ELF-1 (cell line): ENCODE data around the gene COA5.
"Not testable (repeated sequence)": the region's sequence is repeated elsewhere in the genome, so short reads cannot be mapped to it uniquely, and the experiment has no call there.

Source experiments
- DNase-seq: peaks from one replicate; pipeline ENCODE4 v3.0.0-alpha.2; 2016; ENCODE audit warnings: low read depth, low spot score

COA5 gene

DNA sequence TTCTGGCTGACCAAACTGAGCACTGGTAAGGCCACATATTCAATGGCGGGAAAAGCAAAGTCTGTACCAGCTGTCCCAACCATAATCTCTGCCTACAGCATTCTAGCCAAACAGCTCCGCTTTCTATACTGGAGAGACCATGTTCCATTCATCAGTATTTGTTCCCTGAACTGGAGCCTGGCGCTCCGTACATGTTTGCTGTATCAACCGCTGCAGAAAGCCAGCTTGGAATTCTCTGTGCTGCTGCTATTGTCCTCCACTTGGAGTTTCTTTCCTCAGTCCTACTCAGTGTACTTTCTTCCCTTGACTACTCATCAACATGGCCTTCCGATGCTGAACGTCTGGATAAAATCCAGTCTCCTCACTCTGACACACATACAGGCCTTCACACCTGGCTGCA lies 1.9 kb downstream of the COA5 start:
- no peak for DNase-seq

DNA sequence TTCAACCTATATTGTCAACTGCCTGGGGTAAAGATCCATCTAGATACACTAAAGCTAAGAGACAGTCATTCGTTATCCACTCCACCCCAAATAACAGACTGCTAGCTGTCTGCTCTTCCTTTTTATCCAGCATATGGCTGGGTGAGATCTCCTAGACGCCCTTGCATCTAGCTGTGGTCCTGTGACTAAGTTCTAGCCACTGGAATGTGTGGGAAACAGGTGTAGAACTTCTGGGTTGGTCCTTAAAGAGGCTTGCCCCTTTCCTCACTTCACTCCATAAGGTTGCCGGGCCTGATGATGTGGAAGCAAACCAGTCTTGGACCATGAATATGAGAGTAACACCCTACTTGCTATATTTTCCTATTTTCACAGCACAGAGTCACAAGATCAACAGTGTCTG lies 3.2 kb downstream of the COA5 start:
- no peak for DNase-seq

DNA sequence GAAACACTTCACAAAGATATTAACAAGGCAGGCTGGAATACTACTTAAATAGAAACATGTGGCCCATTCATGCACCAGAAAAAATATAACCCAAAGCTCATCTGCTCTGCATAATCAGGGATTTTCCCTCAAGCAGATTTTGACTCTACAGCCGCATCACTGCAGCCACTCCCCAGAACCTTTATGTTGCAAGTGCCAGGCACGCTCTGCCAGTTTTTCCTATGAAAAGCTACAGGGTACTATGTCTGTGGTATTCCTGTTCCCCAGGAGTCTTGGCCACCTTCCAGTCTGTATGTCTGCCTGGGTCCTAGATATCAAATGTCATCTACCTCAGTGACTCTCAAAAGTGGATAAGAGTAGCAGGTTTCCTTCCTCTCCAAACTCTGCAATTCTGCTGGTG lies 3.8 kb downstream of the COA5 start:
- no peak for DNase-seq

DNA sequence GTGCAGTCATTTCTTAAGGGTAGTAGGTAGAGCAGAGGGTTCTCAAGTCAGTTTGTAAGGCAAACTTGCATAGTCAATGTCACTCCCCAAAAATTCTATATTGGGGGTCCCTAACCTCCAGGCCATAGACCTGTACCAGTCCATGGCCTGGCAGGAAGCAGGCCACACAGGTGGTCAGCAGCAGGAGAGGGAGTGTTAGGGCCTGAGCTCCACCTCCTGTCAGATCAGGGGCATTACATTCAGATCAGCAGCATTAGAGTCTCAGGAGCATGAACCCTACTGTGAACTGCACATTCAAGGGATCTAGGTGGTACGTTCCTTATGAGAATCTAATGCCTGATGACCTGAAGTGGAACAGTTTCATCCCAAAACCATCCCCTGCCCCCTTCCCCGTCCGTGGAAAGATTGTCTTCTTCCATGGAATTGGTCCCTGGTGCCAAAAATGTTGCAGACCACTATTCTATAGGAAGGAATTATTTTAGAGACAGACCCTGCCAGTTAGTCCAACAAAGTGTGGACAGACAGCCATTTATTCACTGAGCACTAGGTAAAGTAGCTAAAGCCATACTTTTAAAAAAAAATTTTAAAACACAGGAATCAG lies 6.7 kb downstream of the COA5 start:
- DNase-seq = peak; percentile 56

DNA sequence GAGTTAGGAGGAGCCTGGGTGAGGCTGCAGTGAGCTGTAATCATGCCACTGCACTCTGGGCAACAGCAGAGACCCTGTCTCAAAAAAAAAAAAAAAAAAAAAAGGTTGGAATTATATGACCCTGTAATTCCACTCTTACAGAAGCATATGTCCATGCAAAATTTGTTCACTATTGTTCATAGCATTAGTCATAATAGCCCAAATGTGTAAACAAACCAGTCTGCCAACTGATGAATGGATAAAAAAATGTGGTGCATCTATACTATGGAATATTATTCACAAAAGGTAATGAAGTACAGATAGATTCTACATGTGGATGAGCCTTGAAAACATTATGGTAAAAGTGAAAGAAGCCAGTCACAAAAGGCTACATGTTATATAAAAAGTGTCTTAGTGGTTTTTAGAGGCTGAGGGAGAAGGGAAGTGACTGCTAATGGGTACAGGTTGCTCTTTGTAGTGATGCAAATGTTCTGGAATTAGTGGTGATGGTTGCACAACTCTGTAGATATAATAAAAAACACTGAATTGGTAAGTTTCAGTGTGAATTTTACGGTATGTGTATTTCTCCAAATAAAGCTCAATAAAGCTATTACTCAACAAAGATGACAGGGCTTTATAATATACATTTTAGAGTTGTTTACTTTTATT lies 9.4 kb downstream of the COA5 start:
- DNase-seq = no peak

DNA sequence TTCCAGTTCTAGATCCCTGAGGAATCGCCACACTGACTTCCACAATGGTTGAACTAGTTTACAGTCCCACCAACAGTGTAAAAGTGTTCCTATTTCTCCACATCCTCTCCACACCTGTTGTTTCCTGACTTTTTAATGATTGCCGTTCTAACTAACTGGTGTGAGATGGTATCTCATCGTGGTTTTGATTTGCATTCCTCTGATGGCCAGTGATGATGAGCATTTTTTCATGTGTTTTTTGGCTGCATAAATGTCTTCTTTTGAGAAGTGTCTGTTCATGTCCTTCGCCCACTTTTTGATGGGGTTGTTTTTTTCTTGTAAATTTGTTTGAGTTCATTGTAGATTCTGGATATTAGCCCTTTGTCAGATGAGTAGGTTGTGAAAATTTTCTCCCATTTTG lies 13.6 kb downstream of the COA5 start:
- not testable (repeated sequence) for DNase-seq

DNA sequence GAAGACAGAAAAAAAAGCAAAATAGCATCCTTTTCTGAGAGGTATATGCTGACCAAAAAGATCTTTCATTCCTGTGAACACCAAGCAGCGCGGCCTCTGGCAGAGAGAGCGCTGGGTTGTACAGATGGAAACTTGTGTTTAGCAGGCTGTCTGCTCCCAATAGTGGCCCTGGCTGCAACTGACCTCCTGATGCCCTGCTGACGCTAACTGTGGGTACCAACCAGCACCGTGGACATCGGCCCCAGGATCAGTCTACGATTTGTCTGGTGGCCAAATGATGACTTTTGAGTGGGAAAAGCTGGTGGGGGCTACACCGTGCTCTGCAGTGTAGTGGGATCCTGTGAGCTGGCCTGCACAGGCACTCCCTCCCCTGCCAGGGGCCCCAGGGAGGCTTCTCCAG lies 15.7 kb downstream of the COA5 start:
- DNase-seq = no peak

DNA sequence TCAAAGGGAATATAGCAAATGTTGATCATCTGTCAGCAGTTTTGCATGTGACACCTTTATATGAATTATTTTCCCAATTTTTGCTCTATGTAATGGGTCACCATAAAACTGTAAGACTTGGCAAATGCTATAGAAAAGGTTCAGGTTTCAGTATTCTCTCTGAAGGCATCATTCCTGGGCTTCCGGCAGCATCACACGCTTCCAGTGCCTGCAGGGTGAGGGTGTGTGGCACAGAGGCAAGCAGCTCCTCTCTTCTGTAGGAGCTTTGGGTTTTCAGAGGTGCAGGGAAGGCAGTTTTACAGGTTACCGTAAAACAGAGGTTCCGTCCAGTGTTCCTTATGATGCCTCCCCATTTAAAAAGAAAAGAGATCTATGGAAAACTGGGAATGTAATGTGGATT lies 18.8 kb downstream of the COA5 start:
- no peak for DNase-seq

DNA sequence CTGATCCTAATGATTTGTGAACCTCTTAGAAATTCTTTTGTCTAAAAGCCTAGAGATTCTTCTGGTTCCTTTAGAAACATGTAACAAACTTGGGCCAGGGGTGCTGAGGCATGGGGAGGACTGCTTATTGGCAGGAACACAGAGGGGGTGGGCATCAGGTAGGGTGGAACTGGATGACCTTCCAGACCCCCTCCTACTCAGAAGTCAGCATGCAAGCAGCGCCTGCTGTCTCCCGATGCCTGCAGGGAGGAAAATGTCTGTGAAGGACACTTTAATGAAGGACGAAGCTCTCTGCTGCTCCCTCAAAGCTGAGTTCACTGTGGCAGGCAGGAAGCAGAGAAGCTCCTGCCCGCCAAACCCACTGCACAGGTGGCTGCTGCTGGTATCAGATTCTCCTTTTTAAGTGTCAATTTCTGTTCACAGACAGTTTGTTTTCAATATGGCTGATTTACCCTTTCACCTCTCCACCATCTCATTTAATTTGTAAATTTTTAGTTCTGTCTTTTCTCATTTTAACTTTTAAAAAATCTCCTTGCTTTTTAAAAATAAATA lies 19.4 kb downstream of the COA5 start:
- peak; percentile 17 for DNase-seq

DNA sequence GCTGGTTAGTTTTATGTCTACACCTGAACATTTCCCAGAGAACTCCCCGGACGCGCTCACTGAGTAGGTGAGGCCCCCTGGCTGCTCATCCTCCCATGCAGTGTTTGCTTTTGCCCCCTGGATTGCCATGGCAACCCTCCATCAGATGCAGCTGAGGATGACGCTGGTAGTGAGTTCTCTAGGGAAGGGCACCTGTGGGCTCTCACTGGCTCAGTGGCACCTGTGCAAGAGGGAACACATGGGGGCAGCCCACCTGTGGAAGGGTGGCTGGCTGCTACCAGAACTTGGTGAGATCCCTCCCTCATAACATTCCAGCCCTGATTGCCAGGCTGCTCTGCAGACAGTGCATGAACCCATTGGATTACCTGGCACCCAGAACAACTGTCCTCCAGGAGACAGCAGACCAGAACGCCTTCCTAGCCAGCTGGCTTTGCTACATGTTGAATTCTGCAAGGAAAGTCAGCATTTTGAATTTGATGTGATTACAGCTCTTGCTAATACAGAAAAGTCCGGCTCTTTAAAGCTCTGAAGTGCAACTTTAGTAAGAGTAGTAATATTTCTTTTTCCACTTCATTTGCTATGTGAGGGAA lies 21.7 kb downstream of the COA5 start:
- DNase-seq = no peak

DNA sequence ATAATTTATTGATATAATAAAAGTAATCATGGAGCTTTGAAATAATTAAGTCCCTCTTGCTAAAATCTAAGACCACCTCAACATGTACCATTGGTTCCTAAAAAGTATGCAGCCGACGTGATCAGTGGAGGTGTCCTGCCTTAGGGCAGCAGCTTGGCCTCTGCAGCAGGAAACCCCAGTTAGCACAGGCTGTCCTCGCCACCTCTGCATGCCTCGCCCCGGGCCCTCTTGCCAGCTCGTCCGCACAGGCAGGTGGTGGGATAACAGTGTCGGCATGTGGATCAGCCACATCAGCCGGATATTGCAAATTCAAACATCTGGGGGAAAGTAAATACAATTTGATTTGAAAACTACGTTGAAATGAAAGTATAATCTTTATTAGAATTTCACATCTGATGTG lies 22.9 kb downstream of the COA5 start:
- no peak for DNase-seq

DNA sequence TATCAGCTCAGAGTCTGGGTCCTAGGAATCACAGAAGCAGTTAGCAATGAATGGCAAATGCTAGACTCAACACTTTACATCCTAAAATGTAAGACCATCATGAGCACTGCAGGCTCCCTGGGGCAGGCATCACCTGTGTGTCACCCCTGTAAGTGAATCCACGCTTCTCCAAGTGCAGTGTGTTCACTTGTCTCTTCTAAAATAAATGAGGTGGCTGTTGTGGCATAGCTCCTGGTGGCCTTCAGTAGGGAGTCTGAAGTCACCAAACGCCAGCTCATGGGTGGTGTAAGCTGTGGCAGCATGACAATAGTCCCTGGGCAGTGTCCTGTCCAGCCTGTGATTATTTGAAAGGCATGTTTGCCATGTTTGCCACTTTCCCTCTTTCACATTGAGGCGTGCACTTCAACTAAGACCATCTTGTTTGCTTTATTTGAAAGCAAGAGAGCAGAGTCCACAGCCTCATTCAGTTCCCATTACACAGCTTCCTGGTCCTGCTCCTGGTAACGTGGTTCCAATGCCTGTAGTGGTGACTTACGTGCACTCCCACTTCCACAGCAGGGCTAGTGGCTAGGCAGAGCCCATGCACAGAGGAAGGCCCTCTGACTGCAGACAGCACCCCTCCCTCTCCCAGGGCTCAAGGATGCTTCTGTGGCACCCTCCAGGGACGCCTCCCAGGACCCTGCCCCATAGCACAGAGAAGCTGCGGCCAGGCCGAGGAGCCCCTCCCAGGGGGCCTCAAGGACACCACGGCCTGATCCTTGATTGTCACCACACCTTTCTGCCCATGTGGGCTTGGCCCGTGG lies 24.3 kb downstream of the COA5 start:
- DNase-seq = no peak

DNA sequence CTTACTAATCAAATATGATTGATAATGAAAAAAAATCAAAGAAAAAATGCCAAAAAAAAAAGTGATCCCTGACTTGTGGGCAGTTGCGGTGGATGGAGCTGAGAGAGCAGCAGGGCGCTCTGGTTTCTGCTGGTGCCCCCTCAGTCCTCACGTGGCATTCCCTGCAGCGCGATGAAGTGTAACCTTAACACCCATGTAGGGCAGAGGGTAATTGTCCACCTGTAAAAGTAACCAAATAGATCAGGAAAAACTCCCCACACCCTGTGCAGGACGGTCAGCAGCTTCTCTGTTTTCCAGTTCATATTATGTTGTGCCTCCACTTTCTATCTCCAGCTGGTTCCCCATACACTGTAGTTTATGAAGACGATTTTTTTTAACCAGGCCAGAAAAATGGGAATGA lies 25.0 kb downstream of the COA5 start:
- DNase-seq = no peak

DNA sequence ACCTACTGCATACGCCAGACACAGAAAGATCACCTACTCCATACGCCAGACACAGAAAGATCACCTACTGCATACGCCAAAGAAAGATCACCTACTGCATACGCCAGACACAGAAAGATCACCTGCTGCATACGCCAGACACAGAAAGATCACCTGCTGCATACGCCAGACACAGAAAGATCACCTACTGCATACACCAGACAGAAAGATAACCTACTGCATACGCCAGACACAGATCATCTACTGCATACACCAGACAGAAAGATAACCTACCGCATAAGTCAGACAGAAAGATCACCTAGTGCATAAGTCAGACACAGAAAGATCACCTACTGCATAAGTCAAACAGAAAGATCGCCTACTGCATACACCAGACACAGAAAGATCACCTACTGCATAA lies 25.8 kb downstream of the COA5 start:
- no peak for DNase-seq

DNA sequence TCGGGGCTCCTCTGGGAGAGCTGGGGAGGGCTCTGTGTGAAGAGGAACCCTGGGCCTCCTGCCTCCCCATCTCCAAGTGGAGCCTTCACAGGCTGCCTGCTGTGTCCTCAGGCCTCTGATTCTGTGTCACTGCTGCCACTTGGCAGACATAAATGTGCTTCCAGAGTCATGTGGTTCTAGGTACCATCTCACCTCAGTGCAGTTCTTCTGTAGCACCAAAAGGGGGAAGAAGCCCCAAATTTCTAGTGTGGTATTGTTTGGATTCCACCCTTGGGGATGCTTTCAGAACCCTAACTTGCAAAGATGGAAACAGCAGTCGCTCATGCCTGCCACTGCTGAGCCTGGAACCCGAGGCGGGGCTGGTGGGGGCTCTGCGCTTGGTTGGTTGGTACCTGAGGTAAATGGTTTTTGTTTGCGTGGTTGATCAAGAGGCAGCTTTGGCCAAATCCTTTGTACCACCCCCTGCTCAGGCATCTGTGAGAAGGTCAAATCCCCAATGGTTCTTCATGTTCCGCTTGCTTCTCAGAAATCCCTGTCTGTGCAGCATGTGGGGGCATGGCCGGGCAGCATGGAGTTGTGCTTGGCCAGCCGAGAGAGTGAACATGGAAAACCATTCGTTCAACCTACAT lies 27.5 kb downstream of the COA5 start:
- DNase-seq = no peak

DNA sequence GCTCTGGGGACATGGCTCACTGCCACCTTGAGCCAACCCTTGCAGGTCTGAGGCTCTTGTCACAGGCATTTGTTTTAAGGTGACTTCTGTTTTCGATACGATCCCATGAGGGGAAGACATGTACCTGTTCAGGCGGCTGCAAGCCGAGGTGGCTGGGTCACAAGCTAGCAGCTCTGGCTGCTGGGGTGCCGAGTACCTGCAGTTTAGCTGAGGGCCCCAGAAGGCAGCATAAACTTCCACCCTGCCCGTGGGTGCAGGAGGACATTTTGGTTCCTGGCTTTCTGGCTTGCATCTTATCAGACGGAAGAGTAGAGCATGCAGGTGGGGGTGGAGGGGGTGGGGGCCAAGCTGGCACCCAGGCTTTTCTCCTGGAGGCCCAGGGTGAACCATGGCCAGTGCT lies 28.4 kb downstream of the COA5 start:
- no peak for DNase-seq

DNA sequence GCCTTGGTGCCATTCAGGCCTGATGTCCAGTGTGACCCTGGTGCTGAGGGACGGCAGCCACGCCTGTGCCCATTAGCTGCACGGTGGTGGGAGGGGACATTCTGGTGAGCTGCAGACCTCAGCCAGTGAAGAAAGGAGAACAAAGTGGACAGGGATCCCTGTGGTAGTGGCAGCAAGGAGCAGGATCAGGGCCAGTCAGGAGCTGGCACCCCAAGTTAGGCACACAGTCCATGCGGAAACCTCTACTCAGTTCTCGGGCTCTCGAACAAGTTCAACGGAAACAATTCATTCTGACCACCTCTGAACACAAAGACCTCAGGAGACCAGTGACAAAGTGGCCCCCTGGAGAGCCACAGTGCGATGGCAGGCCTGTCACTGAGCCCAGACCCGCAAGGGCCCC lies 30.1 kb downstream of the COA5 start:
- no peak for DNase-seq

DNA sequence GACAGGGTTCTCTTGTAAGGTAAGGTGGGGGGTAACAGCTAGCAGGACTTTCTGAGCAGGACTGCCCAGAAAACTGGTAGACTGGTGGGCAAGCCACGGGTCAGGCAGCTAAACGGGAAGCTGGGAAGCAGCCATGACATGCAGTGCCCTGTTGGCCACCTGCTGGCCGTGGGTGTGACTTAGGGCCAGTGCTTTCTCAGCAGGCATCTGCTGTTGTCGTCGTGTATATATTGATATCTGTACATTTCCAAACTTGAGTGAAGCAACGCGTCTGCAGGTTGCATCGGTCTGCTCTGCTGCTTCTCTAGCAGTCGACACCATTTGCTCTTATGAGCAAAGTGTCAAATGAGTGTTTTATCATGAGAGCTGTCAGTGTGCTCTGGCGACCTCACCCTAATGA lies 31.0 kb downstream of the COA5 start:
- DNase-seq = no peak

DNA sequence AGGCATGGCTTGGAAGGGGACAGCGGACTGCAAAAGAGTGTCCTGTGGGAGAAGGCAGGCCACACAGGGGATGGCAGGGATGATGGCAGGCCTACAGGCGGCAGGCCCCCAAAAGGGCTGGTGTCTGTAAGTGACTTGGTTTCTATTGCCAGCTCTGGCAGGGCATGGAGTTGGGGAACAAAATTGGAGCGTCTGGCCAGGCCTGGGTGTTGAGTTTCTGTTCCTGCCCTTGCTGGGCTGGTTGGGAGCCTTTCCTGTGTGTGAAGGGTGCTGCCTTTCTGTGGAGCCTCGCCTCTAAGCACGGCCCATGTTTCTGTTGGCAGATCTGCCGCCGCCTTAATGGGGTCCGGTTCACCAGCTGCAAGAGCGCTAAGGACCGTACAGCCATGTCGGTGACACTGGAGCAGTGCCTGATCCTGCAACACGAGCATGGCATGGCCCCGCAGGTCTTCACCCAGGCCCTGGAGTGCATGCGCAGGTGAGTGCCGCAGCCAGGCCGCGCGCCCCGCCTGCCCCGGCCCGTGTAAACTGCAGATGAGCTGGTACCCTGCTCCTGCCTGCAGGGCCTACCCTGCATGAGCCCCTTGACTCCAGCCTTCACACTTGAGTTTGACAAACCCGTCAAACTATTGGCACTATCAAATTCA lies 31.5 kb downstream of the COA5 start:
- DNase-seq = no peak

DNA sequence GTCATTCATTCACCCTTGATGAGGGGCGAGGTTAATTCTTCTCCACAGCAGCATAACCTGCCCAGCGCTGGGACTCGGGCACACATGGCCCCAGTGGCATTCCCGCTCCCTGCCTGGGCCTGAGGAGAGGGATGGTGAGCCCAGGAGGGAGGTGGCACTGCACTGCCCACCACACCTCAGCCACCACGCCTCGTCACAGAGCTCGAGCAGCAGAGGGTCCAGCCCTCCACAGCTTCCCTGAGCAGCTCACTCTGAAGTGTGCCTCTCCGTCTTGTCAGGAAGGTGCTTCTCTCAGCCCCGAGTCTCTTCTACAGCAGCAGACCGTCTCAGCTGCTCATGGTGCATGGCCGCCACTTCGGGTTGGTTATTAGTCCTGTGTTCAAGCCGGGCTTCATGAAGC lies 34.9 kb downstream of the COA5 start:
- DNase-seq = no peak

DNA sequence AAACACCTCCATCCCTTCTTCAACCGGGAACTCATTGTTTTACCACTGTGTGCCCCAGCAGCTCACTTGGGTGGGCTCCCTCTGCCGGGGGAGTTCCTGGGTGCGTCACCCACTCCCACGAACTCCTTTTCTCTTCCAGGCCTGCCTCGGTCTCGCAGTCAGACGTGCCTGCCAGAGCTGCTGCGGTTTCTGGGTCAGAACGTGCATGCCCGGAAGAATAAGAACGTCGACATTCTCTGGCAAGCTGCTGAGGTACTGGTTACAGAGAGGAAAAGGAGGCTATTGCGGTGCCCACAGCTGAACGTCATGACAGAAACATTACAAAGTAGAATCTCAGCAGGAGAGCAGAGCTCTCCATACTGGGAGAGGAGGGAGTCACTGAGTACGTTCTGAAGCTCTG lies 35.6 kb downstream of the COA5 start:
- DNase-seq = no peak

DNA sequence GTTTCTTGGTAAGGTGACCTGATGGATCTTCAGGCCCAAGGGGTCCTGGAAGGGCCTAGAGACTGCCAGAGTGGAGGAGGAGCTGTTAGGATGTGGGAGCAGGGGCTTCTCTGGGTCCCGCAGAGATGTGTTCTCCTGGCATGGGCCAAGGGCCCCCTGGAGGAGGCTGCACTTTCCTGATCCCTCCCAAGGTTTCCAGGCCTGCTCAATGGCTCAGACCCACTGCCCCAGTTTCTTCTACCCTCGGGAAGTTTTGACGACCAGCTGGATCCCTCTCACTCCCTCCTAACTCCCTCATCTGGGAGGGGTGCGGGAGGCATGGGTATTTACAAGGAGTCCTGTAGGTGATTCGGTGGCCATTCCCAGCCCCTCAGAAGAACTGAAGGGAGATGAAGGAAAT lies 36.1 kb downstream of the COA5 start:
- DNase-seq = no peak
